Fibroblast of pulmonary artery (primary cell): ENCODE measurements around the gene ST3GAL6.

Experiments used
- DNase-seq: peaks from one replicate; pipeline ENCODE4 v3.0.0-alpha.2; 2010; ENCODE audit warnings: low read depth
- H3K4me3 ChIP-seq: replicated peaks from 2 replicates; pipeline ENCODE4 v1.5.1; 2011; ENCODE audit warnings: low read depth, mild to moderate bottlenecking, control low read depth, low read length, moderate library complexity
- TF ChIP-seq, protein P1 (sequence below): IDR thresholded peaks from 2 replicates; pipeline ENCODE4 v1.5.1; 2011; ENCODE audit warnings: mild to moderate bottlenecking, control low read depth, low read length, inconsistent platforms; ENCODE audit errors: missing control alignments

ST3GAL6 gene

DNA sequence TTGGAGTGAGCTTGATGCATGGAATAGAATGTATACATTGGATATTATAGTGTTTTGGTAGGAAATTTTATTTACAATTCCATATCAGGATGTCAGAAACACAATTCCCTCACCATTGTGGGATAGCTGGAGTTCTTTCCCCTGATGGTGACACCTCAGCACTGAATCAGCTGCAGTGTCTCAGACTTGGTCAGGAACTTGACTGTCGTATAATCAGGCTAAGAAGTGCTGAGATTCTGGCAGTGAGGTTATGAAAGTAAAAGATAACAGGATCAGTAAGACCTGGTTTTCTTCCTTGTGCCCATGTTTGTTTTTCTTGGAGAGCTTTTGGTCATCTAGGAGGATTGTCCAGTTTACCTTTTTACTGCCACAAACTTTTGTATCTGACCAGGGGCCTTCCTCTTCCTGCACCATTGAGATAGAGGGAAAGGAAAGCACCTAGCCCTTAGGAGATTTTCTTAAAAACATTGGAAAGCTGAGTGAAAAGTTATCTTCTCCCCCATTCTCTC lies 27.3 kb upstream of the ST3GAL6 start:
- TF ChIP-seq, protein P1, sequence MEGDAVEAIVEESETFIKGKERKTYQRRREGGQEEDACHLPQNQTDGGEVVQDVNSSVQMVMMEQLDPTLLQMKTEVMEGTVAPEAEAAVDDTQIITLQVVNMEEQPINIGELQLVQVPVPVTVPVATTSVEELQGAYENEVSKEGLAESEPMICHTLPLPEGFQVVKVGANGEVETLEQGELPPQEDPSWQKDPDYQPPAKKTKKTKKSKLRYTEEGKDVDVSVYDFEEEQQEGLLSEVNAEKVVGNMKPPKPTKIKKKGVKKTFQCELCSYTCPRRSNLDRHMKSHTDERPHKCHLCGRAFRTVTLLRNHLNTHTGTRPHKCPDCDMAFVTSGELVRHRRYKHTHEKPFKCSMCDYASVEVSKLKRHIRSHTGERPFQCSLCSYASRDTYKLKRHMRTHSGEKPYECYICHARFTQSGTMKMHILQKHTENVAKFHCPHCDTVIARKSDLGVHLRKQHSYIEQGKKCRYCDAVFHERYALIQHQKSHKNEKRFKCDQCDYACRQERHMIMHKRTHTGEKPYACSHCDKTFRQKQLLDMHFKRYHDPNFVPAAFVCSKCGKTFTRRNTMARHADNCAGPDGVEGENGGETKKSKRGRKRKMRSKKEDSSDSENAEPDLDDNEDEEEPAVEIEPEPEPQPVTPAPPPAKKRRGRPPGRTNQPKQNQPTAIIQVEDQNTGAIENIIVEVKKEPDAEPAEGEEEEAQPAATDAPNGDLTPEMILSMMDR, result no peak
- H3K4me3 ChIP-seq, result no peak overlapping the region
- peak; percentile 12 for DNase-seq

DNA sequence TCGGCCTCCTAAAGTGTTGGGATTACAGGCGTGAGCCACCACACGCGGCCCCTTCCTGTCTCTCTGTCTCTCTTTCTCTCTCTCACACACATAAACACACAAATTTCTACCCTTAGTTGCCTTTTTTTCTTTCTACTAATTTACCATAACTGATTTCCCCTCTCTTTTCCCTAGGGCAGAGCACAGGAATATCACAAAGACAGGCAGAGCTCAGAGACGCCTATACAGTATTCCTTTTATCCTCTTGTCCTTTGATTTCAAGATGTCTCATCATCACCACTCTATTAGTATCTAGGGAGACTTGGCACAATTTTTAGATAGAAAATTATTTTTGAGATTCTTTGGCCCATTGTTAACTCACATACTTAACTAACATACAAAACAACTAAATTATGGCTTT lies 25.8 kb upstream of the ST3GAL6 start:
- TF ChIP-seq, protein P1, result no peak
- H3K4me3 ChIP-seq, result no peak overlapping the region
- no peak for DNase-seq

DNA sequence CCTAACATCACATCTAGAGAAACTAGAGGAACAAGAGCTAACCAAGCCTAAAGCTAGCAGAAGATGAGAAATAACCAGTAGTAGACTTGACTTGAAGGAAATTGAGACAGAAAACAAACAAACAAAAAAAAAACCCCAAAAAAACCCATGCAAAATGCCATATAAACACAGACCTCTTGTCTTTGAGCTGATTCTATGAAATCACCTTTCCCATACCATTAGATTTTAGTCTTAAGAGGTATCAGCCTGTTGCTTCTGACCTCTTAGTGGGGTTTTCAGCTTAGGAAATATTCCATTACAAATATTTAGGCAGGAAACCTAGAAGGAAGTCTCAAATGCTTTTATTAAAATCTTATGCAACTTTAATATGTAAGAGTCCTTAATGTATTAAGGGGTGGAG lies 23.9 kb upstream of the ST3GAL6 start:
- DNase-seq, result no peak
- TF ChIP-seq, protein P1, result no peak
- H3K4me3 ChIP-seq, result no peak overlapping the region

DNA sequence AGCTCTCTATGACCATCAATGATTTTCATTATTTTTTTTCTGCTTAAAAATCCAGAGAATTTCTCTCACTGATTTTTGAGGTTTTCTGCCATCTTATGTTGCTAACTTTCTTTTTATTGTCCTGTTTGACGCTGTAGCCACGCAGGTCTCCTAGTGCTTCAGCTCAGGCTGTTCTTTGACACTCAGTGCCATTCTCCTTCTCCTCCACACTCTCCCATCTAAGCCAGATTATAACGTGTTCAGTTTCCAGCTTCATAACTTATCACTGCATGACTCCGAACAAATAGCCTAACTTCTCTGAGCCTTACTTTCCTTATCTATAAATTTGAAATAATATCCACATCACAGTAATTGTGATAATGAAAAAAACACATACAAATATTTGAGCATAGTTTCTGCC lies 22.8 kb upstream of the ST3GAL6 start:
- no peak overlapping the region for H3K4me3 ChIP-seq
- TF ChIP-seq, protein P1, result no peak
- no peak for DNase-seq

DNA sequence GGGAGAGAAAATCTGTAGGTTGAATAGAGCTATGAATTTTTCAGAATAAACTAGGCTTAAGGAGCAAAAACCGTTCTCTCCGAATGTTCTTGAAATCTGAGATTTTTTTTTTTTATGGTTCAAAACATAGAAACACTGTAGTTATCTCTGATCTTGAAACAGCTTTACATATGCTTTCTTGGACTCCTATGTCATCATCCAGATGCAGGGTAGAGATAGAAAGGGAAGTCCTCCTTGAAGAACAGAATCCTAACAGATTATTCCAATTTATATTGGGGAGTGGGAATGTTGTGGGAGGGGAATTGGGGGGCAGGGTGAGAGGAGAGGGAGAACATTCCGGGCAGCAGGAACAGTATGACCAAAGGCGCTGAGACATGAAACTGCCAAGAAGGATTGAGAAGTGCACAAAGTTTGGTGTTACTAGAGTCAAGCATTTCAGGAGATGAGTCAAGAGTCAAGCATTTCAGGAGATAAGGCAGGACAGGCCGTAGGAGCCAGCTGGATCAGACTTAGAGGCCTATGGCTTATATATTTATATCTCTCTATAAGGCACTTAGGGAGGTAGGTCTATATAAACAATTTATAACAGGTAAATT lies 21.9 kb upstream of the ST3GAL6 start:
- no peak overlapping the region for H3K4me3 ChIP-seq
- peak; percentile 83 for DNase-seq
- TF ChIP-seq, protein P1, result no peak

DNA sequence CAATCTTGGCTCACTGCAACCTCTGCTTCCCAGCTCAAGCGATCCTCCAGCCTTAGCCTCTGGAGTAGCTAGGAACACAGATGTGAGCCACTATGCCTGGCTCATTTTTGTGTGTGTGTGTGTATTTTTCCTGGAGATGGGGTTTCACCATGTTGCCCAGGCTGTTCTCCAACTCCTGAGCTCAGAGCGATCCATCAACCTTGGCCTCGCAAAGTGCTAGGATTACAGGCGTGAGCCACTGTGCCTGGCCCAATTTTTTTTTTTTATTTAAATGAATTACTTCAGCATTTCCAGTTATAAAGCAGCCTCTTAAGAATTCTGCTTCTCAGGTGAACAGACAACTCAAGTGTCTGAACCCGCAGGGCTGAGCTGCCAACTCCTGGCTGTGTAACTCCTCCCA lies 20.1 kb upstream of the ST3GAL6 start:
- TF ChIP-seq, protein P1, result no peak
- H3K4me3 ChIP-seq, result no peak overlapping the region
- no peak for DNase-seq

DNA sequence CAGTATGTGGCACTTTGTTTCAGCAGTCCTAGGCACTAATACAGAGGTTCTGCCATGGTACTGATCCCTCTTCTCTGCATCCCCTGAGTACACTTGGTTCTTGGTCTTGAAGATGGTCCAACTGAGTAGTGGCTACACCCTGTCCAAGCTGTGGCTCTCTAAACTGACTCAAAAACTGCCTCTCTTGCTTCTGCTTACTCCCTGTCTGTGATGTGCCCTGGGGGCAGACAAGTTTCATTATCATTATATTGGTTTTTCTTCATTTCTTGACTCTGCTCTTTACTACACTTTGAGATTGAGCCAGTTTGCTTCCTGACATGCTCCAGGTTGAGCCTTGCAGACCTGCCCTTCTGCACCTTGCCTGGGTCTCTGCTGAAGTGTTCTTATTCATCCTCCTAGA lies 18.9 kb upstream of the ST3GAL6 start:
- TF ChIP-seq, protein P1, result no peak
- DNase-seq, result no peak
- H3K4me3 ChIP-seq, result no peak overlapping the region
